Colonic mucosa (tissue), 4 donors: Measurements from ENCODE around the gene CSTB. TPM values are rescaled to one million over a fixed set of nuclear protein-coding genes. Genes with fewer than 3 reads are reported as not detected.

Experiments
- DNase-seq: peaks from one replicate; pipeline ENCODE4 v3.0.0-alpha.2; 2020
- H3K27ac ChIP-seq: fragments of 200-600 bp; one replicate; pipeline ENCODE4 v1.8.0; 2021
- H3K27me3 ChIP-seq: fragments of 200-600 bp; one replicate; pipeline ENCODE4 v1.8.0; 2021
- H3K36me3 ChIP-seq: fragments of 200-600 bp; one replicate; pipeline ENCODE4 v1.8.0; 2021
- H3K4me1 ChIP-seq: fragments of 200-600 bp; one replicate; pipeline ENCODE4 v1.8.0; 2021; ENCODE audit warnings: mild to moderate bottlenecking
- H3K4me3 ChIP-seq: fragments of 200-600 bp; one replicate; pipeline ENCODE4 v1.8.0; 2021
- H3K9ac ChIP-seq, 2 donors: one replicate each; pipeline ENCODE4 v1.7.0; 2013; ENCODE audit warnings: control low read depth in 2 of 2, low read depth in 2 of 2, low read length in 2 of 2
- H3K9me3 ChIP-seq: fragments of 200-600 bp; one replicate; pipeline ENCODE4 v1.8.0; 2021
- intact Hi-C: fragments of 100-400 bp; cut with DNase I; formaldehyde crosslinking; loops from one replicate; pipeline ENCODE4 v1.14.1; 2022
- total RNA-seq, 2 donors: library from RNA; stranded (reverse); fragmentation: NEBNext Ultra II Directional in 1 of 2; extraction: Animal tissue kit (Norgen Biotek cat#: 25700) in 1 of 2; gene quantifications; one replicate each; pipeline ENCODE4 v1.2.1, GENCODE V29; 2021
- TF ChIP-seq, protein P1 (sequence below): fragments of 200-600 bp; IDR thresholded peaks from one replicate; pipeline ENCODE4 v1.8.0; 2022; ENCODE audit warnings: antibody characterized with exemption, mild to moderate bottlenecking
- donor health status: healthy.
- donor health status: DM: no; HTN: no; CAD: no.
- donor health status: DM: no; HTN: no; CAD: no.

CSTB gene
- total RNA-seq, 2 donors from 2014 or later: 67.5 to 86.6 TPM

DNA sequence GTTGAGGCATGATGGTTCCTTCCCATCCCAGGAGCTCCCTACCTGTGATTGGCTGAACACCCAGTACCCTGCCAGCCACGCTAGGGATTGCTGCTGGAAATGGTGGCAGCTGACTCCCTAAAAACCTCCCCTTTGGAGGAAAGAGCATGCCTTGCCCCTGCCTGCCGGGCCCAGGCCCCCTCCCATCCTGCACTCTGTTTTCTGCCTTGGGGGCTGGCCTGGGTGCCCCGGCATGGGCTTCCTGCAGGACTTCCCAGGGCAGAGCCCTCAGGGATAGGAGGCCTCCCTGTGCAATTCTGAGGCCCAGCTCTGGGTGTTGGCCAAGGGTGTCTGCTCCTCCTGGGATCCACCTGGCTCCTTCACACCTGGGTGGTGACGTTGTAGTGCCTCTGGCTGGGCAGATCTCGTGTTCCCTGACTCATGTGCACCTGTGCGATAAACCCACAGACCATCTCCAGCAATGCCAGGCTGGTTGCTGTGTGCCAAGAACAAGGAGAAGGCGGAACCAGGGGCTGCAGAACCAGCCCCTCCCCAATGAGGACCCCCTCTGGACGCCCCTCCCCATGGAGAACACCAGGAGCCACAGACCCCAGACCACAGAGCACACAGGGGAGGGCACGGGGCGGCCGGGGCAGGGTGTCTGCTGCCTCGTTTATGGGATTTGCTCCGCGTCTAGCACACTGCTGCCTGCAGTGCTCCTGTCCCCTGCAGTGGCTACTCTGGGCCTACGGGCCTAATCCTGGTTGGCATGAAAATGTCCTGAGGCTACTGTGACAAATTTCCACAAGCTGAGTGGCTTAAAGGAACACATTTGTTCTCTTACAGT lies 13.6 kb downstream of the CSTB start:
- no peaks in the 10 kb centered on the region for H3K9me3 ChIP-seq
- H3K4me1 ChIP-seq: peaks cover 2% of the 10 kb centered on the region
- no peaks in the 10 kb centered on the region for H3K27me3 ChIP-seq
- no peaks in the 10 kb centered on the region for H3K36me3 ChIP-seq
- TF ChIP-seq, protein P1, sequence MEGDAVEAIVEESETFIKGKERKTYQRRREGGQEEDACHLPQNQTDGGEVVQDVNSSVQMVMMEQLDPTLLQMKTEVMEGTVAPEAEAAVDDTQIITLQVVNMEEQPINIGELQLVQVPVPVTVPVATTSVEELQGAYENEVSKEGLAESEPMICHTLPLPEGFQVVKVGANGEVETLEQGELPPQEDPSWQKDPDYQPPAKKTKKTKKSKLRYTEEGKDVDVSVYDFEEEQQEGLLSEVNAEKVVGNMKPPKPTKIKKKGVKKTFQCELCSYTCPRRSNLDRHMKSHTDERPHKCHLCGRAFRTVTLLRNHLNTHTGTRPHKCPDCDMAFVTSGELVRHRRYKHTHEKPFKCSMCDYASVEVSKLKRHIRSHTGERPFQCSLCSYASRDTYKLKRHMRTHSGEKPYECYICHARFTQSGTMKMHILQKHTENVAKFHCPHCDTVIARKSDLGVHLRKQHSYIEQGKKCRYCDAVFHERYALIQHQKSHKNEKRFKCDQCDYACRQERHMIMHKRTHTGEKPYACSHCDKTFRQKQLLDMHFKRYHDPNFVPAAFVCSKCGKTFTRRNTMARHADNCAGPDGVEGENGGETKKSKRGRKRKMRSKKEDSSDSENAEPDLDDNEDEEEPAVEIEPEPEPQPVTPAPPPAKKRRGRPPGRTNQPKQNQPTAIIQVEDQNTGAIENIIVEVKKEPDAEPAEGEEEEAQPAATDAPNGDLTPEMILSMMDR: no peak
- no peak overlapping the region for H3K4me3 ChIP-seq
- intact Hi-C loops: no loop called here
- DNase-seq: no peak
- no peak overlapping the region for H3K9ac ChIP-seq
- H3K27ac ChIP-seq: no peak overlapping the region

GRCh38 chr21:43761886-43762285 lies 14.2 kb downstream of the CSTB start:
- no peak overlapping the region for H3K4me3 ChIP-seq
- H3K9ac ChIP-seq: no peak overlapping the region
- DNase-seq: no peak
- H3K36me3 ChIP-seq: peaks cover 3% of the 10 kb centered on the region
- no peak overlapping the region for H3K27ac ChIP-seq
- H3K27me3 ChIP-seq: no peaks in the 10 kb centered on the region
- intact Hi-C loops: no loop called here
- TF ChIP-seq, protein P1: no peak
- no peaks in the 10 kb centered on the region for H3K9me3 ChIP-seq
- no peaks in the 10 kb centered on the region for H3K4me1 ChIP-seq

DNA sequence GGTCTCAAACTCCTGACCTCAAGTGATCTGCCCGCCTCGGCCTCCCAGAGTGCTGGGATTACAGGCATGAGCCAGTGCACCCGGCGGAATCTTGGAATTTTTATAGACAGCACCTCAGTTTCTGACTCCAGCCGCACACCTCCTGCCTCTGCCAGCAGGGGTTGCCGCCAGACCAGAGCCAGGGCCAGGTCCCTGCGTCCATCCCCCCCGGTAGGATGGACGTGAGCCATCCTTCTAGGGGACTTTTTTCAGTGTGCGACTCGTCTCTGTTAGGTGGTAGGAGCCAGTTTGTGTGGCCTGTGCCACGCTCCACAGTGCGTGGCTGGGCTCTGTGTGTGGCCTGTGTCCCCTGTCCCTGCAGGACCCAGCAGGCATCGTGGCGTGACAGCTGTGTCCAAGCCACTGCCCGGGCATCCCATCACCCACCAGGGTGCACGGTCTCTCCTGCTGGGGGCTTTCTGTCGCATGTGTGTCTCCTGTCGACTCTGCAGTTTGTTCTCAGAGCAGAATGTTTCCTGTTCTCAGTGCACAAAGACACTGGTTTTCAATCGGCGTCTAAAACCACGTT lies 15.6 kb downstream of the CSTB start:
- Histone ChIP-seq H3K9ac (peak overlapping the region in 1 of 2 donors; percentile 9), H3K4me1 (no peaks in the 10 kb centered on the region), H3K4me3 (no peak overlapping the region), H3K27ac (no peak overlapping the region), H3K9me3 (no peaks in the 10 kb centered on the region), H3K27me3 (no peaks in the 10 kb centered on the region), H3K36me3 (peaks cover 16% of the 10 kb centered on the region)
- TF ChIP-seq, protein P1: no peak
- DNase-seq: no peak
- intact Hi-C loops: no loop called here

DNA sequence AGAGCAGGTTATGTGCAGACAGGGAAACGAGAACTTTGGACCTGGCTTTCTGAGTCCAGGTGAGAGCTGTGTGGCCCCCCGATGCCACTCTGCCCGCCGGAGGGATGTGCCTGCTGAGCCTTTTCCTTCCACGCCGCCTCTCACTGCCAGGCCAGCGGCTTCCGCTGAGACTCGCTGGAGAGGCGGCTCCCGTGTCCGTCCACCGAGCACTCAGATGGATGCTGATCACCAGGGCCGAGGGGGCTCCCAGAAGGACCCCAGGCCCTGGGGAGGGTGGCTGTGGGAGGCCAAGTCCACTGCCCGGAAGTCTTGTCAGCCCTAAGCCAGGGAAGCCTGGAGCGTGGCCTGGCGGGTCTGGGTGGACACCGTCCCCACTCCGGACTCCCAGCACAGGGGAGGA lies 16.5 kb downstream of the CSTB start:
- Histone ChIP-seq H3K27me3 (no peaks in the 10 kb centered on the region), H3K4me3 (no peak overlapping the region), H3K4me1 (no peaks in the 10 kb centered on the region), H3K36me3 (peaks cover 17% of the 10 kb centered on the region), H3K9ac (no peak overlapping the region), H3K27ac (no peak overlapping the region), H3K9me3 (no peaks in the 10 kb centered on the region)
- TF ChIP-seq, protein P1: no peak
- DNase-seq: no peak
- intact Hi-C loops: no loop called here

DNA sequence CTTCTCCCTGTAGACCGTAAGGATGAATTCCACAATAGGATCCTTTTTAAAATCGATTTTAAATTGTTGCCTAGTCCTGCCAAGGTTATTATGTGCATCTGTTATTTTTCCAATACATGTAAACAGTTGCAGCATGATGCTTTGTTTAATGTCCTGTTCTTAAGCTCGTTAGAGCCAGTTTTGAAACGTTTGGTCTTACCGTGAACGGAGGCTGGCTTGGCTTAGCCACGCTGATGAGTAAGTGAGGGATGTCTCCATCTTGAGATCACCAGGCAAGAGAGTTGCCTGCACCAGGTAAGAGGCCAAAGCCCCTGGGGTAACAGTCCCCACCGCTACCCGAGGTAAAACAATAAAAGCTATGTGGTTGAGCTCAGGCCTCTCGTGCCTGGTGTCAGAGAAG lies 17.3 kb downstream of the CSTB start:
- peaks cover 20% of the 10 kb centered on the region for H3K36me3 ChIP-seq
- no peak for DNase-seq
- no peak overlapping the region for H3K9ac ChIP-seq
- intact Hi-C loops: no loop called here
- H3K27ac ChIP-seq: no peak overlapping the region
- no peaks in the 10 kb centered on the region for H3K9me3 ChIP-seq
- no peaks in the 10 kb centered on the region for H3K27me3 ChIP-seq
- no peaks in the 10 kb centered on the region for H3K4me1 ChIP-seq
- no peak overlapping the region for H3K4me3 ChIP-seq
- TF ChIP-seq, protein P1: no peak
